ENCODE data around the gene PXDN.

The PXDN gene

DNA sequence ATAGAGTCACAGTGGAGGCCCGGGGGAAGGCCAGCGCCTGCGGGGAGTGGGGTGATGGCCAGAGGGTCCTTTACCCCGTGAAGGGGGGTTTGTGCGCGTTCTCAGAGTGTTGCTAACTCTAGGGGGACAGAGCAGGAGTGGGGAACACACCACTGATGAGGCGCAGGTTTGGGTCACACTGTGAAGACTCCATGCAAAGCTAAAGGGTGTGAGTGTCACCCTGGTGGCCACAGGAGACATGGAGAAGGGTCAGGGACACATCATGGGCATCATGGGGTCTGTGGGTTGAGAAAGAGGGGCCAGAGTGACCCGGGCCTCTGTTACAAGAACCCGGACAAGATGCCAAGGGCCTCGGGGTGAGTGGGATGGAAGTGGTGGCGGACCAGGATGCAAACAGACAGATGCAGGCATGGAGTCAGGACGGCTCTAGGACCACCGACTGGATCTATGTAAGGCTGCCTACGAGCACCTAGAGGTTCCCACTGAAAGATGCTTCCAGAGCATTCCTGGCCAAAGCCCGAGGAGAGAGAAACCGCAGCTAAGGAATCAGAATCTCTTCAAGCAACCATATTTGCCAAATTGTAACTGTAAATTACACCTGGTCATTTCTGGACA lies 84.3 kb downstream of the PXDN start:
- DNase-seq: no peak

DNA sequence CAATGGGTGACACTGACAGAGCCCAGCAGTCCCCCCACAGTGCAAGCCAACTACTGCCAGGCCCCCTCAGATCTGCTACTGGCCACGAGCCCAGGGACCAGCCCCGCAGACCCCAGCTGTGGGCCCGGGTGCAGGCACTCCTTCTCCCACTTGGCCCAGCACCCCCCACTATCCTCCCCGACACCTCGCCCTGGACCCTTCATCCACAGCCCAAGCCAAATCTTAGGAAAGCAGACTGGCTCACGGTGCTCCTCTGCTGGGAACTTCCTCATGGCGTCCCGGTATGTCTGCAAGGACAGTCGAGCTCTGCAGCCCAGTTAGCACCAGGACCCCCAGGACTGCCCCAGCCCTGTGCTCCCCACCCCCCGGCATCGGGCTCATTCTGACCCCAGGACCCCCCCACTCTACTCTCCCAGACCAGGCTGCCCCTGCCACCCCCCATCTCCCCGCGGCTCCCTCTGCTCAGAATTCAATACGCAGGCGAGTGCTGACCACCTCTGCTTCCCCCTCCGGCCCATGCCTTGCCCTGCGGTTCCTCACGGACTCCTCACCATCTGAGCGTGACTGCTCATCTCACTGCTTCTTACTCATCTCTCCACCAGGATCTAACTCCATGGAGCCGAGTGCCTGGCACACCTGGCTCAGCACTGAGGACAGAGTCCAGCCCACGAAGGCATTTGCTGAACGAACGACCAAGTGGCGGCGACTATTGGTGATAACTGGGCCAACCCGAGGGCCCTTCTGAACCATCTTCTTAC lies 85.7 kb downstream of the PXDN start:
- DNase-seq: no peak

- DNase-seq: no peak
These were observed 87.1 kb downstream of the PXDN start for GRCh38 chr2:1656961-1657841.

- no peak for DNase-seq
These were observed 87.9 kb downstream of the PXDN start for GRCh38 chr2:1656326-1656960.

DNA sequence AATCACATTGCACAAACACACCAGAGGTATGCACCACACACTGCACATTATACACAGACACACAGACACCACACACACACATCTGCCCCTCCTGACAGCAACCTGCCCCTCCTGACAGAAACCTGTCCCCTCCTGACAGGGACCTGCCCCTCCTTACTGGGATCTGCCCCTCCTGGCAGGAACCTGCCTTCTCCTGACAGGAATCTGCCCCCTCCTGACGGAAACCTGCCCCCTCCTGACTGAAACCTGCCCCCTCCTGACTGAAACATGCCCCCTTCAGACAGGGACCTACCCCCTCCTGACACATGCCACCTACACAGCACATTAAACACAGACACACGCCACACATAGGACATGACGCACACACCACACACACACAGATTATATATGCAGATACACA lies 88.9 kb downstream of the PXDN start:
- no peak for DNase-seq

DNA sequence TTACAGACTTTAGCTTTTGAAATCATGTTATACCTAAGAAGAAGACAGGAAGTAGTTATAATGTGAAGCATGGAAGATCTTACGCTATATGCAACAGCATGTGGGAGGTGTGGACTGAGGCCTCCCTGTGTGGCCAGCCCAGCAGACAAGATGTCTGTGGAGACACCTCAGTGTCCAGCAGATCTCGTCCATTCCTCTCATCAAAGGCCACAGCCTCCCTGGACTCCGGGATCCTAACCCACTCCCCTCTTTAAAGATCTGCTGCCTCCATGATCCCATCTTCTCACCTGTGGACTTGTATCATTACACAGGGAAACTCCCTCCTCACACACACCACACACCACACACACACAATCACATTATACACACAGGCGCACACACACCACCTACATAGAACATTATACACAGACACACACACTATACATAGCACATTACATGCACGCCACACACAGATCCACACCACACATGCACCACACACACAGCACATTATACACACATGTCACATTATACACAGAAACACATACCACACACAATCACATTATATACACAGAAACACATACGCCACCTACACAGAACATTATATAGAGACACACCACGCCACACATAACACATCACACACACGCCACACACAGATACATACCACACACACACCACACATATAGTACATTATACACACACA lies 89.5 kb downstream of the PXDN start:
- DNase-seq: no peak

DNA sequence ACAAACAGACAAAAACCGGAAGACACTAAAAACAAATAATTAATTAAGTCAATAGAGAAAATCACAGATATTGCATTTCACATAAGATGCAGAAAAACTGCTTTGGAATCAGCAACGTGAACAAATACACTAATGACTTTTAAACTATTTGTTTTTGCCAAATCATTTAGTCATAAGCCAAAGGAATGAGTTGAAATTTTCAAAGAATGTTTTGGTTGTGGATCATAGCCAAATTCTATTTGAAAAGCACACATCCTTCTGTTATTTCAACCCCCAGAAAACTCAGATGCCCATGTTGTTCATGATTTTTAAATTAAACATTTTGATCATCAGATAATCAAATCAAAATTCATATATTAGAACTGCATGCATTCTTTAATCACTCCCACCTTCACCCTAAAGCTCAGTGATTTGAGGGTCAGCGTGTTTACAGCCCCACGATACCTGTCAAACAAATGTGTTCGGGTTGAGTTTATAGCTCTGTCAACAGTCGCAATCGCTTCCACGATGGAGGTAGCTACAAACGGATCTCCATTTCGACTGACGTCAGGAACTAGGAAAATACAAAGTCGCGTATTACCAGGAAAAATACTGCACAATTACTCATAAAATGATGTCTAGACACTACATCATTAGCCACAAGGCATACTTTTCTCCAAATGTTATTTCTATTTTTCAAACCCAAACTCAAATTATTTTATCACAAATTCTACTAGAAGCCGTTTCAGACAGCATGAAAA lies 90.2 kb downstream of the PXDN start:
- DNase-seq: no peak

DNA sequence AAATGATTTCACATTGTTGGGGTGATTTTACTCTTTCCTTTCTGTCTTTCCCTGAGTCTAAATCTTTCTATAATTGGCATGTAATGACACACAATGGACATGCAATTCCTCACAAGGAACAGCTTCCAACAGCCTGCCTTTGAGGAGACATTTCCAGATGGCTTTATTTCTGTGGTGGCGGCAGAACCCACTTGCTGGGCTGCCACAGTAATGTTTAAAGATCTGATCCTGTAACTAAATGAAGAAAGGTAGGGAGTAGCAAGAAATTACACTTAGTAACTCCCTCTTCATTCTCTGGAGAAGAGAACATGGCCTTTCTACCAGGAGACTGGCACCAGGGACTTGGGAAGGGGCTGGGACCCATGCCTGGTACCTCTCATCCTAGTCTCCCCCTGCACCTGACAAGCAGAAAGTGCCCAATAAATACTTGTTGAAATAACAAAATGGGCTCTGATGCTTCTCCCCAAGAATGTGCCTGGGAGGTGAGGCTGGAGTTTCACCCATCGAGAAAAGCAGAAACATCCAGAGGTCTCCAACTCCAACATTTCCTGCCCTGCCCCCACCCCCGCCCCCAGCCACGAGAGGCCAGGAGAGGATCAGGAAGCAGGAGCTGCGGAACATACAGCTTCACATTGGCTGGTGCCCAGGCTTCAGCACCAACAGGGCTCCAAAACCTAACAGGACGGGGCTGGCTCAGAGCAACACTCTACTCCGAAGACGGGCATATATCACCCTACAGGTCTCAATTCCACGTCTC lies 92.1 kb downstream of the PXDN start:
- no peak for DNase-seq

DNA sequence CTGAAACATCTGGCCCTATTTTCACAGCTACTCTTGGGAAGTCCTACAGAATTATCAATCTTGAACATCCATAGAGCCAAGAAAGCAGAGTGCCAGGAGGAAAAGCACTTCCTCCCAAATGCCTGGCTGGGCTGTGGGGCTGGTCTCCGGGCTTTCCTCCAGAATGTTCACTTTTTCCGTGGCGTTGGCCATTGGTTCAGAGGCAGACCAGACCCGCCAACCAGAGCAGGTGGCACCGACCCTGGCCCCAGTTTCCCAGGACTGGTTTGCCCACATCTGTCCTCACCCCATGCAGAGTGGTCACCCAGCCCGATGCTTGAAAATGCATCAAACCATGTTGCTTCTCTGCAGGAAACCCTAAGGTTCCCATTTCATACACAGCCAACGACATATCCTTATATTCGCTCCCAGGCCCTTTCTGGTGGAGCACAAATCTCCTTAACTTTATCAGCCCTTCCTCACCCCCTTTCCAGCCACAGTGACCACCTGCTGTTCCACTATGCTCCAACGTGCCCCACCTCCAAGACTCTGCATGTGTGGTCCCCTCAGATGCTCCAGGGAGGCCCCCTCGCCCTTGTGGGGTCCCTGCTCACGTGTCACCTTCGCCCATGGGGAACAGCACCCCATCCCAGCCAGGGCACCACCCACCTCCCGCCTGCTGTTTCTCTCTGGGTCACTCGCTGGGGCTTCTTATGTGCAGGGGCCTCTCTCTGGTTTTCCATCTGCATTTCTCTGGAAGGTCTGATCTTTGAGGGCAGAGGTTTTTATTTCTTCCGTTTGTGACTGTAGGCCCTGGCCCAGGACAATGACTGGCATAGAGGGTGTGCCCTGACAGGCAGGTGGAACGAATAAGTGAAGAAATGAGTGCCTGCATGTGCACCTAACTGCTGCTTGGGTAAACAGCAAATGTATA lies 92.9 kb downstream of the PXDN start:
- DNase-seq: no peak

- DNase-seq: no peak
These were observed 94.0 kb downstream of the PXDN start for GRCh38 chr2:1650085-1650872.

GRCh38 chr2:1649103-1650084 lies 94.9 kb downstream of the PXDN start:
- no peak for DNase-seq

DNA sequence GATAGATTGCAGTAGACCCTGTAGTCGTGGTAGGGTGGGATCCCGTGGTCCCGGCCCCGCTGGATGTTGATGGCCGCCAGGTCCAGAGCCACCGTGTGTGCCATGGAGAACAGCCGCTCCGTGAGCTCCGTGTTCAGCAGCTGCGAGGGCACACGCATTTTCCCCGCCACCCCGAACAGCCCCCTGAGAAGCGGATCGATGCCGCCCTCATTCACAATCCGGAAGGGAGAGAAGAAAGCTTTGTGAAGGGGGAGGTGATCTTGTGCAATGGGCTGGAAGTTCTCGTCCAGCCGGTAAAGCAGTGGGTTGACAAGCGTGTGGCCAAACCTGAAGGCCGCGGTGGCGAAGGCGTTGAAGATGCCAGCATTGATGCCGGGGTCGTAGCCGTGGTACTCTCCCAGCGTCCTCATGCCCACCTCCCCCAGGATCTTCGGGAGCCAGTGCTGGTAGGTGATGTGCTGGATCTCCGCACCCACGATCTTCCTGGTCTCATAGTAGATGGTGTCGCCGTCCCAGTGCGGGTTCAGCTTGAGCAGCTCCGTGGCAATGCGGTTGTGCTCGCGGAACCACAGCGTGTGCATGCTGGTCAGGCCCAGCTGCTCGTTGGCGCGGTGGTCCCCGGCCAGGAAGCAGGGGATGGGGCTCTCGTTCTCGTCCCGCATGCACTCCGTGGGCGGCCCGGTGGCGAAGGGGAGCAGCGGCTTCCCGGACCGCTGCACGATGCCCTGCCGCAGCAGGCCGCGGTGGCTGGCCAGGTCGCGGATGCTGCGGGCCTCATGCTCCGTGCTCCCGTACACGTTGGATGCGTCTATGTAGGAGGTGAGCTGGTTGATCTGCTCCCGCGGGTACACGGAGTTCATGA lies 95.8 kb downstream of the PXDN start:
- no peak for DNase-seq

- DNase-seq: no peak
These were observed 96.7 kb downstream of the PXDN start for GRCh38 chr2:1647417-1648240.

GRCh38 chr2:1645761-1646476 lies 98.4 kb downstream of the PXDN start:
- DNase-seq: no peak

DNA sequence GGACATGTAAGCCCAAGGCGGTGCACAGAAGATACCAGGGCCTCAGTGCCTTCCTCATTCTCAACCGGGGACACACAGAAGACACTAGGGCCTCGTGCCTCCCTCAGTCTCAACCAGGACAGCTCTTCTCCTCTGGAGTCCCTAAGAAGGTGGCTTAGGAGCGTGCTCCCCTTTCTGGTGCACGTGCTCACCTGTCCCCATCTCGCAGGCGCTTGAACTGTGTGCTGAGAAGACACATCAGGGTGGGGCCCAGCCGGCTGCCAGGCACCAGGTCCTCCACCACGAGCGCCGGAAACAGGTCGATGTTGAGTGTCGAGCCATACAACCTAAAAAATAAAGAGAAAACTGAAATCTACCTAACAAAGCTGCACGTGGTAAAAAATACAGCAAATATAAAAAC lies 99.9 kb downstream of the PXDN start:
- DNase-seq: no peak
